Activated T-helper 17 cell treated with anti-CD3 and anti-CD28 coated beads, Interleukin-2, amount 50 U/mL, for 72 hours (primary cell): ENCODE results near the gene AP3S1. TPM values are rescaled to one million over a fixed set of nuclear protein-coding genes. Genes with fewer than 3 reads are reported as not detected.
"Not testable (repeated sequence)": the region's sequence is repeated elsewhere in the genome, so short reads cannot be mapped to it uniquely, and the experiment has no call there.

ENCODE experiments used
- ATAC-seq: fragments of 150-1000 bp; cut with Tn5 transposase; replicated peaks from 2 replicates; pipeline ENCODE4 v1.10.0; 2021; ENCODE audit warnings: mild to moderate bottlenecking, moderate library complexity
- H3K27ac Mint-ChIP-seq: one replicate; pipeline ENCODE4 v1.8.0; 2022; ENCODE audit warnings: mixed read lengths
- H3K27me3 Mint-ChIP-seq: one replicate; pipeline ENCODE4 v1.8.0; 2022; ENCODE audit warnings: mixed read lengths
- H3K36me3 Mint-ChIP-seq: one replicate; pipeline ENCODE4 v1.8.0; 2022; ENCODE audit warnings: low read depth, mild to moderate bottlenecking, mixed read lengths
- H3K4me1 Mint-ChIP-seq: one replicate; pipeline ENCODE4 v1.8.0; 2022; ENCODE audit warnings: mixed read lengths
- H3K4me3 Mint-ChIP-seq: one replicate; pipeline ENCODE4 v1.8.0; 2022; ENCODE audit warnings: mild to moderate bottlenecking, mixed read lengths
- H3K9me3 Mint-ChIP-seq: one replicate; pipeline ENCODE4 v1.8.0; 2022; ENCODE audit warnings: mixed read lengths
- total RNA-seq, 2 donors: library from RNA; stranded (reverse); gene quantifications; one replicate each; pipeline ENCODE4 v1.2.3, GENCODE V29; 2022

AP3S1 gene
- total RNA-seq, result 100 to 1,000 TPM; 114 to 253 TPM

GRCh38 chr5:115841382-115842088 lies at the start of gene AP3S1, which contains the start of gene ATG12:
Gene AP3S1 (plus strand): TSS chr5:115841935. CDS start chr5:115842038, 103 bp downstream.
Gene ATG12 (minus strand): TSS chr5:115841565. CDS start chr5:115841552, 13 bp downstream.
- Mint-ChIP-seq H3K36me3 (peaks cover 63% of the 10 kb centered on the region), H3K27ac (peak within 1 kb of the TSS; percentile 98), H3K9me3 (no peaks in the 10 kb centered on the region), H3K4me1 (peaks cover 24% of the 10 kb centered on the region), H3K27me3 (no peaks in the 10 kb centered on the region), H3K4me3 (peak within 1 kb of the TSS; percentile 98)
- peak; percentile 91 for ATAC-seq

GRCh38 chr5:115795700-115796099 lies 46.0 kb upstream of the AP3S1 start:
- no peaks in the 10 kb centered on the region for H3K4me1 Mint-ChIP-seq
- H3K4me3 Mint-ChIP-seq, result no peak overlapping the region
- peaks cover 20% of the 10 kb centered on the region for H3K27me3 Mint-ChIP-seq
- no peaks in the 10 kb centered on the region for H3K36me3 Mint-ChIP-seq
- no peaks in the 10 kb centered on the region for H3K9me3 Mint-ChIP-seq
- no peak for ATAC-seq
- H3K27ac Mint-ChIP-seq, result no peak overlapping the region

GRCh38 chr5:115796656-115797055 lies 45.1 kb upstream of the AP3S1 start:
- no peak overlapping the region for H3K4me3 Mint-ChIP-seq
- H3K27me3 Mint-ChIP-seq, result peaks cover 13% of the 10 kb centered on the region
- no peak overlapping the region for H3K27ac Mint-ChIP-seq
- no peaks in the 10 kb centered on the region for H3K4me1 Mint-ChIP-seq
- H3K9me3 Mint-ChIP-seq, result no peaks in the 10 kb centered on the region
- no peak for ATAC-seq
- no peaks in the 10 kb centered on the region for H3K36me3 Mint-ChIP-seq

- H3K4me3 Mint-ChIP-seq, result no peak overlapping the region
- peaks cover 4% of the 10 kb centered on the region for H3K27me3 Mint-ChIP-seq
- no peak for ATAC-seq
- H3K9me3 Mint-ChIP-seq, result no peaks in the 10 kb centered on the region
- no peaks in the 10 kb centered on the region for H3K36me3 Mint-ChIP-seq
- H3K27ac Mint-ChIP-seq, result no peak overlapping the region
- no peaks in the 10 kb centered on the region for H3K4me1 Mint-ChIP-seq
These were observed 43.5 kb upstream of the AP3S1 start for GRCh38 chr5:115798252-115798651.

GRCh38 chr5:115800108-115800507 lies 41.6 kb upstream of the AP3S1 start:
- Mint-ChIP-seq H3K4me1 (no peaks in the 10 kb centered on the region), H3K9me3 (no peaks in the 10 kb centered on the region), H3K27me3 (peaks cover 4% of the 10 kb centered on the region), H3K36me3 (no peaks in the 10 kb centered on the region), H3K27ac (no peak overlapping the region), H3K4me3 (no peak overlapping the region)
- ATAC-seq, result peak; percentile 2

- H3K27me3 Mint-ChIP-seq, result peaks cover 4% of the 10 kb centered on the region
- H3K27ac Mint-ChIP-seq, result no peak overlapping the region
- no peak overlapping the region for H3K4me3 Mint-ChIP-seq
- no peak for ATAC-seq
- no peaks in the 10 kb centered on the region for H3K4me1 Mint-ChIP-seq
- no peaks in the 10 kb centered on the region for H3K36me3 Mint-ChIP-seq
- H3K9me3 Mint-ChIP-seq, result no peaks in the 10 kb centered on the region
These were observed 40.6 kb upstream of the AP3S1 start for GRCh38 chr5:115801152-115801551.

GRCh38 chr5:115801984-115802383 lies 39.8 kb upstream of the AP3S1 start:
- ATAC-seq, result no peak
- Mint-ChIP-seq H3K36me3 (no peaks in the 10 kb centered on the region), H3K27me3 (no peaks in the 10 kb centered on the region), H3K9me3 (no peaks in the 10 kb centered on the region), H3K27ac (no peak overlapping the region), H3K4me1 (no peaks in the 10 kb centered on the region), H3K4me3 (no peak overlapping the region)

- Mint-ChIP-seq H3K9me3 (no peaks in the 10 kb centered on the region), H3K27ac (no peak overlapping the region), H3K36me3 (no peaks in the 10 kb centered on the region), H3K4me1 (peaks cover 4% of the 10 kb centered on the region), H3K27me3 (peaks cover 15% of the 10 kb centered on the region), H3K4me3 (no peak overlapping the region)
- no peak for ATAC-seq
These were observed 34.6 kb upstream of the AP3S1 start for GRCh38 chr5:115806986-115807653.

- H3K36me3 Mint-ChIP-seq, result no peaks in the 10 kb centered on the region
- no peaks in the 10 kb centered on the region for H3K9me3 Mint-ChIP-seq
- H3K27ac Mint-ChIP-seq, result no peak overlapping the region
- no peak for ATAC-seq
- H3K27me3 Mint-ChIP-seq, result peaks cover 15% of the 10 kb centered on the region
- no peak overlapping the region for H3K4me3 Mint-ChIP-seq
- peaks cover 4% of the 10 kb centered on the region for H3K4me1 Mint-ChIP-seq
These were observed 34.1 kb upstream of the AP3S1 start for GRCh38 chr5:115807654-115808052.

GRCh38 chr5:115808066-115808465 lies 33.7 kb upstream of the AP3S1 start:
- H3K27ac Mint-ChIP-seq, H3K4me1 Mint-ChIP-seq, ATAC-seq: not testable (repeated sequence)

GRCh38 chr5:115809946-115810345 lies 31.8 kb upstream of the AP3S1 start:
- Mint-ChIP-seq H3K9me3 (no peaks in the 10 kb centered on the region), H3K4me3 (no peak overlapping the region), H3K27me3 (peaks cover 34% of the 10 kb centered on the region), H3K36me3 (no peaks in the 10 kb centered on the region), H3K4me1 (peaks cover 4% of the 10 kb centered on the region), H3K27ac (no peak overlapping the region)
- peak; percentile 37 for ATAC-seq

More at GRCh38 chr5:115808066-115808465, 33.7 kb upstream of the AP3S1 start:
- not testable (repeated sequence) for H3K4me3 Mint-ChIP-seq, H3K9me3 Mint-ChIP-seq, H3K36me3 Mint-ChIP-seq
- peaks cover 18% of the 10 kb centered on the region for H3K27me3 Mint-ChIP-seq

GRCh38 chr5:115810761-115811160 lies 31.0 kb upstream of the AP3S1 start:
- Mint-ChIP-seq H3K27me3 (peaks cover 40% of the 10 kb centered on the region), H3K4me1 (peaks cover 9% of the 10 kb centered on the region), H3K4me3 (no peak overlapping the region)

GRCh38 chr5:115811406-115811805 lies 30.3 kb upstream of the AP3S1 start:
- peaks cover 9% of the 10 kb centered on the region for H3K4me1 Mint-ChIP-seq
- no peak overlapping the region for H3K4me3 Mint-ChIP-seq
- no peak overlapping the region for H3K27ac Mint-ChIP-seq
- H3K36me3 Mint-ChIP-seq, result no peaks in the 10 kb centered on the region
- H3K27me3 Mint-ChIP-seq, result peaks cover 44% of the 10 kb centered on the region
- no peak for ATAC-seq
- H3K9me3 Mint-ChIP-seq, result no peaks in the 10 kb centered on the region

More at GRCh38 chr5:115810761-115811160, 31.0 kb upstream of the AP3S1 start:
- Mint-ChIP-seq H3K36me3 (no peaks in the 10 kb centered on the region), H3K9me3 (no peaks in the 10 kb centered on the region), H3K27ac (no peak overlapping the region)
- no peak for ATAC-seq

GRCh38 chr5:115812372-115812771 lies 29.4 kb upstream of the AP3S1 start:
- Mint-ChIP-seq H3K36me3 (no peaks in the 10 kb centered on the region), H3K27me3 (peaks cover 47% of the 10 kb centered on the region), H3K4me3 (no peak overlapping the region), H3K27ac (no peak overlapping the region), H3K9me3 (no peaks in the 10 kb centered on the region), H3K4me1 (peaks cover 7% of the 10 kb centered on the region)
- ATAC-seq, result no peak

GRCh38 chr5:115813719-115814118 lies 28.0 kb upstream of the AP3S1 start:
- ATAC-seq, result no peak
- Mint-ChIP-seq H3K36me3 (no peaks in the 10 kb centered on the region), H3K4me1 (peaks cover 5% of the 10 kb centered on the region), H3K27ac (no peak overlapping the region), H3K27me3 (peaks cover 58% of the 10 kb centered on the region), H3K9me3 (no peaks in the 10 kb centered on the region), H3K4me3 (no peak overlapping the region)
